ENCODE results near the gene SURF4. TPM values are rescaled to one million over a fixed set of nuclear protein-coding genes. Genes with fewer than 3 reads are reported as not detected.

The SURF4 gene
- total RNA-seq, 1 experiment from 2014 or later = 214 TPM

DNA sequence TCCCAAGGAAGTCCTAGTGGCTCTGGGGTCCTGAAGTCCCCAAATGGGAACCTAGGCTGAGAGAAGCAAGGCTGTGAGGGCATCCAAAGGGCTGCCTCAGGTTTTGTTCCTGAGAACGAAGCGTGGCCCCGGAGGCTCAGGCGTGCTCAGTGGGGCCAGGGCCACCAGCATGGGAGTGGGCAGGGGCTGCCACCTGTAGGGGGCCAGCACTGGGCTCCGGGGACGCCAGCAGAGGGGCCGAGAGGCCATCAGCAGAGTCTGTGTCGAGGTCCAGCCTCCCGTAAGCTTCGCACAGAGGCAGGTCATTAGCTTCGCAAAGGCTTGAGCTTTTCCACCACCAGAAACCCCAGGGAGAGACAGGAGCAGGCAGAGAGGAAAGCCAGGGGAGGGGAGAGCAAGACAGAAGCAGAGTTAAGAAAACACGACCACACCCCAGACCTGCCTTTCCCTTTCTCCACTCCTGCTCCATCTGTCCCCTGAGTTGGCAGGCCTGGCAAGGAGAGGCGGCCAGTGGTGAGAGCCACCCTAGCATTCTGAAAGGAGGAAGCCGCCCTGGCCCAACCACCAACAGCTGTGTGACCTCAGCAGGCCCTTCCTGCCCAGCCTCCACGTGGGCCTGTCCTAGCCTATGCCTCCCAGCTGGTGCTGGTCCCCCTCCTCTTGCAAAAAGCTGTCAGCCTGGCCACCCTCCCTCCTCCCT, 34.3 kb downstream of the SURF4 start:
- intact Hi-C loops (cut with micrococcal nuclease; ENCODE audit: unreplicated experiment) = no loop called here
- TF ChIP-seq EZH2 (IDR thresholded peaks at IDR 0.05; ENCODE audit: borderline replicate concordance, low read depth, low read length, poor library complexity, severe bottlenecking) = no peak
- TF ChIP-seq, protein P1, sequence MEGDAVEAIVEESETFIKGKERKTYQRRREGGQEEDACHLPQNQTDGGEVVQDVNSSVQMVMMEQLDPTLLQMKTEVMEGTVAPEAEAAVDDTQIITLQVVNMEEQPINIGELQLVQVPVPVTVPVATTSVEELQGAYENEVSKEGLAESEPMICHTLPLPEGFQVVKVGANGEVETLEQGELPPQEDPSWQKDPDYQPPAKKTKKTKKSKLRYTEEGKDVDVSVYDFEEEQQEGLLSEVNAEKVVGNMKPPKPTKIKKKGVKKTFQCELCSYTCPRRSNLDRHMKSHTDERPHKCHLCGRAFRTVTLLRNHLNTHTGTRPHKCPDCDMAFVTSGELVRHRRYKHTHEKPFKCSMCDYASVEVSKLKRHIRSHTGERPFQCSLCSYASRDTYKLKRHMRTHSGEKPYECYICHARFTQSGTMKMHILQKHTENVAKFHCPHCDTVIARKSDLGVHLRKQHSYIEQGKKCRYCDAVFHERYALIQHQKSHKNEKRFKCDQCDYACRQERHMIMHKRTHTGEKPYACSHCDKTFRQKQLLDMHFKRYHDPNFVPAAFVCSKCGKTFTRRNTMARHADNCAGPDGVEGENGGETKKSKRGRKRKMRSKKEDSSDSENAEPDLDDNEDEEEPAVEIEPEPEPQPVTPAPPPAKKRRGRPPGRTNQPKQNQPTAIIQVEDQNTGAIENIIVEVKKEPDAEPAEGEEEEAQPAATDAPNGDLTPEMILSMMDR (conservative IDR thresholded peaks at IDR 0.05; ENCODE audit: low read depth, low read length) = no peak
- no peak overlapping the region for H3K27ac ChIP-seq (ENCODE audit: low read depth, low read length, poor library complexity, severe bottlenecking)
- no TSS peak for BruUV-seq (replicated peaks)
- POLR2A ChIA-PET (ENCODE audit: low non-redundant PET) = no interaction called here
- H3K4me1 ChIP-seq (ENCODE audit: insufficient read depth, low read length, poor library complexity, severe bottlenecking) = peaks cover 8% of the 10 kb centered on the region
- no peaks in the 10 kb centered on the region for H3K9me3 ChIP-seq (ENCODE audit: low read depth, low read length, poor library complexity, severe bottlenecking)
- H3K27me3 ChIP-seq (replicated peaks; ENCODE audit: insufficient read depth, low read depth, low read length, poor library complexity) = no peaks in the 10 kb centered on the region
- CTCF ChIA-PET = interaction anchor here (0.5 kb wide), 1 partner anchor 23 kb away, joined by 7 read pairs; no protein-coding TSS in a partner anchor
- H3K4me3 ChIP-seq (ENCODE audit: low read depth, low read length, poor library complexity, severe bottlenecking) = no peak overlapping the region
- H3K36me3 ChIP-seq (ENCODE audit: insufficient read depth, low read length, poor library complexity, severe bottlenecking) = peaks cover 66% of the 10 kb centered on the region
- no peak for DNase-seq (ENCODE audit: low spot score)

DNA sequence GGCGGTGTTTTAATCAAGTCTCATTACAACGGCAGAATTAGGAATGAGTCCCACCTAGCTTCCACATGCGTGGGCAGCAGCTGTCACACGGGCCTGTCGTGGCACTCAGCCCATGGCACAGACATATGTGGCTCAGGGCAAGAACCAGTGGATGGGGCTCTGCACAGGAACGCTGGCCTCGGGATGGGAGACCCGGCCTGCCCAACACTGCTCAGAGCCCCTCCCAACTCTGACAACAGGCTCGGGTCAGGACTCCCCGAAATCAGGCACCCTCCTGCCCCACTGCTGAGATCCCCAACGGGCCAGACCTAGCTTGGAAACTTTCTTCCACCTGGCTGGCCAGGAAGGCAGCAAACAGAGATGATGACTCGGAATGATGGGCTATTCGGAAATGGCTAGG, 34.9 kb downstream of the SURF4 start:
- TF ChIP-seq EZH2 (IDR thresholded peaks at IDR 0.05; ENCODE audit: borderline replicate concordance, low read depth, low read length, poor library complexity, severe bottlenecking) = no peak
- TF ChIP-seq, protein P1 (conservative IDR thresholded peaks at IDR 0.05; ENCODE audit: low read depth, low read length) = no peak
- H3K4me1 ChIP-seq (ENCODE audit: insufficient read depth, low read length, poor library complexity, severe bottlenecking) = peaks cover 3% of the 10 kb centered on the region
- H3K27ac ChIP-seq (ENCODE audit: low read depth, low read length, poor library complexity, severe bottlenecking) = no peak overlapping the region
- H3K27me3 ChIP-seq (replicated peaks; ENCODE audit: insufficient read depth, low read depth, low read length, poor library complexity) = no peaks in the 10 kb centered on the region
- no peaks in the 10 kb centered on the region for H3K9me3 ChIP-seq (ENCODE audit: low read depth, low read length, poor library complexity, severe bottlenecking)
- DNase-seq (ENCODE audit: low spot score) = no peak
- H3K4me3 ChIP-seq (ENCODE audit: low read depth, low read length, poor library complexity, severe bottlenecking) = no peak overlapping the region
- peaks cover 63% of the 10 kb centered on the region for H3K36me3 ChIP-seq (ENCODE audit: insufficient read depth, low read length, poor library complexity, severe bottlenecking)
- POLR2A ChIA-PET (ENCODE audit: low non-redundant PET) = no interaction called here
- no TSS peak for BruUV-seq (replicated peaks)
- CTCF ChIA-PET = no interaction called here
- intact Hi-C loops (cut with micrococcal nuclease; ENCODE audit: unreplicated experiment) = no loop called here

DNA sequence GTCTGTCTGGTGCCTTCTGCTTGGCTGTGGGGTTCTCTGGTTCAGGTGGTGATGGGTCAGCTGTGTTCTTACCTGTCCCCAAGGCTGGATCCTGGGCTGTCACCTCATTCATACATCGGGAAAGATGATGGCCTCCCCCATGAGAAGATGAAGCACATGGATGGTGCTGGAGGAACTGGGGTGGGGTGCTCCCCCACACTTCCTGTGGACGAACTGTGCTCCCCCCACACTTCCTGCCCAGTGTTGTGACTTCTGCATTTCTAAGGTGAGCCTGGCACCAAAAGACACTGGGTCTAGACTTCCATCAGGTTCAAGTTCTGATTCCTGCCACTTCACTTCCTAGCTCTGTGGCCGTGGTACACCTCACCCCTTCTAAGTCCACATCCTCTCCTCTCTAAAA, 35.6 kb downstream of the SURF4 start:
- H3K9me3 ChIP-seq (ENCODE audit: low read depth, low read length, poor library complexity, severe bottlenecking) = no peaks in the 10 kb centered on the region
- no TSS peak for BruUV-seq (replicated peaks)
- peaks cover 56% of the 10 kb centered on the region for H3K36me3 ChIP-seq (ENCODE audit: insufficient read depth, low read length, poor library complexity, severe bottlenecking)
- CTCF ChIA-PET = no interaction called here
- H3K4me3 ChIP-seq (ENCODE audit: low read depth, low read length, poor library complexity, severe bottlenecking) = no peak overlapping the region
- H3K27me3 ChIP-seq (replicated peaks; ENCODE audit: insufficient read depth, low read depth, low read length, poor library complexity) = no peaks in the 10 kb centered on the region
- H3K4me1 ChIP-seq (ENCODE audit: insufficient read depth, low read length, poor library complexity, severe bottlenecking) = peaks cover 5% of the 10 kb centered on the region
- TF ChIP-seq, protein P1 (conservative IDR thresholded peaks at IDR 0.05; ENCODE audit: low read depth, low read length) = no peak
- TF ChIP-seq EZH2 (IDR thresholded peaks at IDR 0.05; ENCODE audit: borderline replicate concordance, low read depth, low read length, poor library complexity, severe bottlenecking) = no peak
- intact Hi-C loops (cut with micrococcal nuclease; ENCODE audit: unreplicated experiment) = no loop called here
- no peak overlapping the region for H3K27ac ChIP-seq (ENCODE audit: low read depth, low read length, poor library complexity, severe bottlenecking)
- no peak for DNase-seq (ENCODE audit: low spot score)
- POLR2A ChIA-PET (ENCODE audit: low non-redundant PET) = no interaction called here

Data from A673 (cell line).